ENCODE data around the gene ENO4.

The ENO4 gene

DNA sequence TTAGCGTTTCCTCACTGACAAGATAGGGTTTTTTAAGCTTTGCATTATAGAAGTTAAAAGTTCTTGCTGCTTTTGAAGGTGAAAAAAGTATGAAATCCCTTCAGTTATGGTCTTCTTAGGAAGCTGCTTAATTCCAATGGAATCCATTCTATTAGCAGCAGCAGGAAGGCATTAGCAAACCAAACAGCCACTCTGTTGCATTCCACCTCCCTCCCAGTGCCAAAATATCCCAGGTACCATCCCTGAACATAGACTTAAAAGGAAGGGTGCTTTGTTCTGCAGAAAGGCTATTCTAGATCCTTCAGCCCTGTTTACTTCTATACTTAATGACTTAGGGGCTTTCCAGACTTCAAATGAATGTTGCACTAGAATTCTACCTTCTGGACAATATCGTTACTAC, 23.8 kb downstream of the ENO4 start:
- DNase-seq, result no peak

DNA sequence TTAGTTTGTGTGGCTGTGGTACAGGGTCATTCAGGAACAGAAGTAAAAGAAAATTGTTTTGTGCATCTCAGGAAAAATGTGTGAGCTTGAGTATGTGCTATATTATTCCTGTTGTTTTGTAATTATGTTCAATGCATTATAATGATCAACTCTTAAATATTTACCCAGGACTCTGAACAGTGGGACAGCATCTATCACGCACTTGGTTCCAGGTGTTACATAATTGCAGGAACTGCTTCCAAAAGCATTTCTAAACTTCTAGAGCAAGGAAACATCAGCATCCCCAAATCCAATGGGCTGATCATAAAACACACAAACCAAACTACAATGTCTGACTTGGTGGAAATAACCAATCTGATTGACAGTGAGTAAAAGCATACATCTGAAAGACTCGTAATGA, 26.6 kb downstream of the ENO4 start:
- DNase-seq, result no peak

DNA sequence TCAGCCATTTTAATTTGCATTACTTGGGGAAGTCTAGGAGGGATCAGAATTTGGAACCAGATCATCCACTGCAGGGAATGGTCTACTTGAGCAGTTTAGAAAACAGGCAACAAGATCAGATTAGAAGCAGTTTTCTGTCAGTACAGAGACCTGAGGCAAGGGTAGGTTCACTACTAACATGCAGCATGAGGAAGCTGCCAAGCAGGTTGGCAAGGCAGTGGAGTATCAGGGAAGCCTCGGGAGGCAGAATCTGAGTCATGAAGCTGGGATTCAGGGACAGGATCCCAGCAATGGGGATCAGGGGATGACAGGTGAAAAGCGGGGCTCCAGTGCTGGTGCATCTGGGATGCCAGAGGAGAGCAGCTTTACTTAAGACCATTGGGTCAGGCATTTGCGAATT, 28.1 kb downstream of the ENO4 start:
- DNase-seq, result no peak

DNA sequence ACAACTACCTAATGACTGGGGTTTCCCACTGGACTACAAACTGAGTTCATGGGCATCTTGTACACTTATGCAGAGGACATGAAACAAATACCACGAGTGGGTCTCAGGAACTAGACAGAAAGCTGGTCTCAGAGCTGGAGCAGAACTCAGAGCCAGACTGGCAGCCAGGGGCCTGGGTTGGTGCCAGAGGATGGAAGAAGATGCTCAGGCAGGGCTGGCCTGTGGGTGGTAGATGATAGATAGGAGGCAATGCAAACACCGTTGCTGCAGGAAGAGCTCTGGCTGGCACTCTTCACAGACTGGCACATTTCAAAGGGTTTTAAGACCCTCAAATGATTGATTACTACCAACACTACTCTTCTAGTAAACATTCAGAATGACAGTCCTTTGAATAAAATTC, 28.8 kb downstream of the ENO4 start:
- no peak for DNase-seq

DNA sequence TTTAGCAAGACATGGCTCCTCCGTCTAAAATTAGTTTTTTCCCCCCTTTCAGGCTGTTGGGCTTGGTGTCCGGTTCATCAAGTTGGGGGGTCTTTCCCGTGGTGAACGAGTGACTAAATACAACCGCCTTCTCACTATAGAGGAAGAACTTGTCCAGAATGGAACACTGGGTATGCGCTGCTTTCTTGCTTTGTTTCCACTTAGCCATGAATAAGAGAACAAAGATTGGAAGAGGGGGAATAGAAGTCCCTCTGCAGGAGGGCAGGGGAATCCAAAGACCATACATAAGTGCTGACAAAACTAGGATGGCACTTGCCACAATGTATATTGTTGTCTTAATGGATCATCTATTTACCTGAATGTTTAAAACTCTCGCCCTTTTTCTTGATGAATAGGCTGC, 30.5 kb downstream of the ENO4 start:
- DNase-seq, result no peak

DNA sequence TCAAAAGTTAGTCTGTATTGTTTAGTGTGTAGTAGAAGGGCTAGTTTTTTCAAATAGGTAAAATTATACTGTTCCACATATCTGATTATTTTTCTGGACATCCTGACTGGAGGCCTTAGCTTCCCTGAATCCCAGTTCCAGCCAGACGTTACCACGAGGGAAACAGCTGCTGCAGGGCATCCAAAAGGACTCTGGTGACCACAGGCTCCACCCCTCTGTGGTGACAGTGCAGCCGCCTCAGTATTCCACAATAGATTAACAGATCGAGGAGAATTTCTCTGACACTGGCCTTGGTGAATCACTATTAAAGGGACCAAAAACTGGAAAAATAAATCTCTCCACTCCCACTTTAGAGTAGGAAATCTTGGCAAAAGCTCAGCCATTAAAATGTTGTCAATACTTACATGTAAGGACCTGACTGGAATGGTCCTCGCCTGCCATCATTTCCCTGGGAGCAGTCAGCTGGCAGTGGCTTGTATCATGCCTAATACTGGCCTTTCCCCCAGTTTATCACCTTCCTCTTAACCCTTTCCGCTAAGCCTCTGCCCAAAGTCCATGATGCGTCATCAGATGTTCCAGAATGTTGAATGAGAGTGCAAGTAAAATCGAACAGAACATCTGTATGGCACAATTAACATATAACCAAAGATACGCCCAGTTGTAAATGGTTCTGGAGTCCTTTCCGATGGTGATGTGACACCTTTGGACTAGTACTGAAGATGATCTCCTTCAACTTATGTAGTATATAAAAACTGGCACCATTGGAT, 31.6 kb downstream of the ENO4 start:
- no peak for DNase-seq

DNA sequence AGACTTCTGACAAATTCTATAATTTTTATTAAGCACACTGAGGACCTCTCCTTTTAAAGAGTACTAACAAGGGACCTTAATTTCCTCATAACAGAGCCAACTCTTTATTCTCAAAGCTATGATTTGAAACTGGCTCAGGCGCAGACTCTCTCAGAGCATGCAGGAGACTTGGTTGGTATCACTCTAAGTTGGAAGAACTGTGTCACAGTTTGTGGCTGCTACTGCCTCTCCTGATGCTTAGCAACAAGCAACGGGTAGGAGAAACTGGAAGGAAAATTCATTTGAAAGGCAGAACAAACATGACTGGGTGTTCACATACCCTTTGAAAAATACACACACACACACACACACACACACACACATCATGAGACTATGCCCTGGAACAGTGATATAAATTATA, 33.3 kb downstream of the ENO4 start:
- DNase-seq, result no peak

DNA sequence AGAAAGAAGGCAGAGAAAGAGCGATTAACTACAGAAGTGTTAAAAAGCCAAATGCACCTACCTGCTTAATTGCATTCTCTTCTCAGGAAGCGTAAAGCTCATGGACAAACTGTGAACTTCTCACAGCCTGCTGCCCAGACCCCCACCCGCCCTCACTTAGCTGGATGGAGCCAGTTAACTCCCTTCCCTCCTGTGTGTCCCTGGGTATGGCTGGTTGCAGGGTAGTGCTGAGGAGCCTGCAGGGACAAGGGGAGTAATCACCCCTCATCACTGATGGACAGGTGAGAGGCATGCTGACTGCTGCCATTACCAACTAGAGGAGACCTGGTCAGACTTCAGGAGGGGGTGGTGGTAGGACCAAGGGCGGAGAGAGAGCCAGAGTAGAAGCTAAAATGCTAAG, 37.5 kb downstream of the ENO4 start:
- no peak for DNase-seq

DNA sequence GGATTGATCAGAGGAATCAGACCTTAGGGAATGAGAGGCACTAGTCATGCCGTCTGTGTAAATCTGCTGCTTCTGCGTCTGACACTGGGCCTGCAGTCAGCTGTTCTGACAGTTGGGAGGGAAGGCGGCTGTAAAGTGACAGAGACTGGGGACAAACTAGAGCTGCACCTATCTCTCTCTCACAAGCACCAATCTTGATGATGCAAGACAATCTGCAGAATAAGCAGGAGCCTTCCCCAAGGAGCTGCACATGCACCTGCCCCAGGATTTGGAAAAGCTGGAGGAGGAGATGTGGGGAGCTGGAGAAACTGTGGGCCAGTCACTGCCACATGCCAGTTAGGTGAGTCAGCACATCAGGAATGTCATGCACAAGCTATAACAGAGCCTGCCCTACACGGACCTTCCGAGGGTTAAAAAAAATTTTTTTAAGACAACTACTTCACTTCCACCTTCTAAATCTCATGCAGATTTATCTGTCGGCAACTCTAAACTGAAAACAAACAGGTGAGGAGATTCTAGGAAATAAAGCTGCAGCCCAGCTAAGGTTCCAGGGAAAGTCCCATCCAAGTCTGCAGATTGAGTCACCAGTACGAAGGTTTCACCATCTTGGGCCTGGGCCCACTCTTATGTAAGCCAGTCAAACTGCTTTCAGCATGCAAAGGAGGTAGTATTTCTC, 39.2 kb downstream of the ENO4 start:
- DNase-seq, result no peak

DNA sequence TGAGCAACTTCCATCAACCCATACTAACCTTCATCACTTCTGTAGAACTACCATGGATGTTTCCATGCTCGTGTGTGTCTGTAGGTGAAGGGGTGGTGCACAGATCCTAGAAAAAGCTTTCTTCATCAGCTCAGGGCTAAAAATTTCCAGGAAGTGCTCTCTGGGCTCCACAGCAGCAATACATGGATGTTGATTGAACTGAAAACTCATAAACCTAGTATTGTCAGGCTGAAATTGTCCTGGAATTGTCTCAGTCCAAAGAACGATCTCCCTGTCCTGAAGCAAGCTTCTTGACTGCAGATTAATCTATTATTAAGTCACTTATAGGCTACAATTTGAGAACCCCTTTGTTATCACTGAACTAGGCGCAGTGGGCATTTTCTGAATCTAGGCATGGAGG, 39.8 kb downstream of the ENO4 start:
- no peak for DNase-seq

DNA sequence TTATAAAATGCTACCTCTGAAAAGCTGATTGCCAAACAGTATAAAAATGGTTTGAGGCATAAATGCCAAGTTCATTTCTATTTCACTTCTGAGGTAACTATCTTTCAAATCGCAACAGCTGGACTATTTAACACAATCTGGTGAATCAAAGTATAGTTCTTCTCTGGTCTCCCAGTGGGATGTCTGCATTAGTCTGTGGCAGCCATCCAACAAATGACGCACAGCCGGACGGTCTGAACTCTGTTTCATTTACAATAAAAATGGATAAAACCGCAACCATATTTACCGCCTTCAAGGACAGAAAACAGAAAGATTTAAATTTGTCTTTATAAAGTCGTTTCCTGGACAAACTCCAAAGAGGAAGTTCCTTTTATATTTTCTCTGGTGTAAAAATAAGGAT, 41.9 kb downstream of the ENO4 start:
- DNase-seq, result no peak

DNA sequence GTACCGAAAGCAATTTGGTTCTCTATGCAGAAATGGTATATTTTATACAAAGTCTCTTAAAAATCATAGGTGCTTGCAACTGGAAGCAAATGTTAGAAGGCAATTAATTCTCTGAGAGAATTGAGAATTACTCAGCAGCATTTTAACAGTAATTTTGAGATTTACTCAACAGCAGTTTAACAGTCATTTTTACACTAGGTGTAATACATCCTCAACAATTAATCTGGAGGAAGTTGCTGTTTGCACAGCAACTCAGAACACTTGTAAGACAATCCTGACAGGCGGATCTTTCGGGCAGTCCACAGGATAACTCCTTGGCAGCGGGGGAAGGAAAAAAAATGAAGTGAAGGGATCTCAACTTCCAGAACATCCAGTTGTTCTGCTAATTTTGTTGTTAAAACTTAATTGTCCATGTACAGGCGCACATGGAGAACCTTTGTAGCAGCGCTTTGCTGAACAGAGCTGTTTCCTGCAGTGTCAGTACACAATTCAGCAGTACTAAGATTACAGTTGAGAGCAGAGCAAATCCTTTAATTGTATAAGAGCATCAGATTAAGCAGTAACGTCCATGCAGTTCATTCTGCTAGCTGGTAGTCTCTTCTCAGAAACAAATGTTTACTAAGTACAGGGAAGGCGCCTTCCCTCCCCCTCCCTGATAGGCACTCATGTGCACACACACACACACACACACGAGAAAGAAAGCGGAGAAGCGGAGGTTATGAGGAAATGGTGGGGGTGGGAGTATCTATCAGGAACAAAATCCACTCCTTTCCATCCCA, 43.8 kb downstream of the ENO4 start:
- DNase-seq, result no peak

DNA sequence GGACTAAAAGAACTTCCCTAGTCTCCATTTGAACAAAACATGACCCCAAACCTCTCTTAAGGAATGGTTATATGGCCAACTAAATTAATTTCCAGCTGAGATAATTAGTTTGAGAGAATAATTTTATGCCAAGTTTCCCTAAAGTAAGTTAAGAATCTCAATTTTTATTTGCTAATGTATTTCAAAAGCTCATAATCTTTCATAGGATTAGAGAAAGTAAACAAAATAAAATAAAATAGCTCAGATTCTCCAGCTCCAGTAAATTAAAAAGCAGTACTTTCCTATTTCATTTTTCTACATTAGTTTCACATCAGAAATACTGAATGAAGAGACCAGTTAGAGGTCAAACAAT, 44.4 kb downstream of the ENO4 start:
- DNase-seq, result no peak

DNA sequence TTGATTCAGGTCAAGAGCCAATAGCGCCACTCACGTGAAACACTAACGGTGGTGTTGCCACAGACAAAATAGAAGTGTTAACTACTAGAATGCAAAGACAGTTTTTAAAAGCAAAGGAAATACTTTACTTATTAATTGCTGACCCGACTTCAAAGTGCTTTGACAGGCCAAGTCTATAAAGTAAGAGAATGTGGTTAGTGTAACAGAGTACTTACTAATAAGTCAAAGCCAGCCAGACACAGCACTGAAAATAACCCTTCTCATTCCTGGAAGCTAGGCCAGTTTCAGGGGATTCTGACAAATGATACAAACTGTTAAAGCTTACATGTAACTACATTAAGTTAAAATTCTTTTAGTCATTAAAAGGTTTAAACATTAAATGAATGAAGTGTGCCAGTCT, 50.3 kb downstream of the ENO4 start:
- no peak for DNase-seq

DNA sequence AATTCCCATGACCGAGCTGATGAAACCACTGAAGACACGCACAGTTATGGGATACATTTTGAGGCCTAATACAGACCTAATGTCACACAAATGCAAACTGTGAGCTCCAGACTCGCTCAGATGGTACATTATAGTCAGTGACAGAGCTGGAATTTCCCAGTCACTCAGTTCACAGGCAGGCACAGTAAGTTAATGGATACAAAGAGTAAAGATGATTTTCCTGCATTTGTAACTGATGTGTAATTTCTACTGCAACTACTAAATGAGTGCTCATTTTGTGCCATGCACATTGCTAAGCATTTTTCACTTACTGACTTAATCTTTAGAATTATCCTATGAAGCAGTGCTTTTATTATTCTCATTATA, 56.5 kb downstream of the ENO4 start:
- DNase-seq, result no peak

DNA sequence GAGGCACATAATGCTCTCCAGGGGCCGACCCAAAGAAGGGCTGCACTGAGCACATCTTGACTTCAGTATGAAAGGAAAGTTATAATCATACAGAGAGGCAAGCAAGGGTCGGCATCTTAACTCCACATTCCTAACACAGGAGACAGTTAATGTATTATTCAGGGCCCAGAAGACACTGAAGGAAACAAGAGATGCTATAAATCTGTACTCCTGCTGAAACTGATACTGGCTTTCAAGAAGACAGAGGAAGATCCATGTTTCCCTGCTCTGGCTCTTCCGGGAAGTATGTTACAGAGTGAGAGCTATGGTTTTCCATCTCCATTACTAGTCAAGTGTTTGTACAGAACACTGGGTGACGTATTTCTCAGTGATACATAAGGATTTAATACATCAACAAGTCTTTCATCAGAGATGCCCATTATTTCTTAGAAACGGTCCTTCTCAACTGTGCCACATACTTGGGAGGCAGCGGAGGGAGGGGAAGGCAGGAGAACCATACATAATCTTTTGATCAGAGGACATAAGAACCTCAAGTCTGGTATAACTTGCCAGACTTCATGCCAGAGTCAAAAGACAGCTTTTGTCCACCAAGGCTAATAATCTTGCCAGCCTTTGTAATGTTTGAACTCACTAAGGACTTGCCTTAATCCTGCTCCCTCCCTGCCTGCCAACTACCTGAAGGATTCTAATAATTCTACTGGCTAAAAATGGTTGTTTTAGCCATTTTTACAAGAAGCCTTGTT, 58.1 kb downstream of the ENO4 start:
- DNase-seq, result no peak

DNA sequence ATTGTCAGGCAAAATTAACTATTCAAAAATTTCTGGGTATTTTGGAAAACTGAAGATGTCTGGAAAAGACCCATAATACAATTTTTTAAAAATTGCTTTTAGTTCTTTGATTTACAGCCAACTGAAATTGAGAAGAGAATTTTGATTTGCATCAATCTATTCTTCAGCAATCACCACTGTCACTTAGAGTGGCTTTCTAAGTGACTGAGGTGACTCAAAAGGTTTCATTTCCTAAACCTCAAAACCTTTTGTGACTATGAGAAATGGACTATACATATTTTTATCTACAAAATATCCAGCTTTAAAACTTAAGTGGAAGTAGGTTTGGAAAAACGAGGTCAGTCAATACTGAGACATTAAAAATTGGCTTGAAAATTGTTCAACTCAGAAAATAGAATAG, 60.0 kb downstream of the ENO4 start:
- DNase-seq, result no peak

DNA sequence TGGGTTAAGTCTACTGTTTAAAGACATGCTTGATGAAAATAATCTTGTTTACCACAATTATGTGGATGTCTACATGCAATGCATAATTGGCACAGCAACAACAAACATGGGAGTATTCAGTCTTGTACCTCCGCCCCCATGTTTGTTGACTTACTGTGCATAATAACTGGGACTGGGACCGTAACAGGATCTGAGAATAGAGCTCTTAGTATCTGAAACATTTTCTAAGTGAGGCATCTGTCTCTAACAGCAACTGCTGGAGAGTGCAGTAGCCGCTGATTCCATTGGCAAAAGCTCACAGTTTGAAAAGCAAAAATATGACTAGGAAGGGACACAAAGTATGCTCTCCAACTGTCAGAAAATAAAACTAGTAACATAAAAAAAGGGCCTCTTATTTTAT, 61.6 kb downstream of the ENO4 start:
- no peak for DNase-seq

DNA sequence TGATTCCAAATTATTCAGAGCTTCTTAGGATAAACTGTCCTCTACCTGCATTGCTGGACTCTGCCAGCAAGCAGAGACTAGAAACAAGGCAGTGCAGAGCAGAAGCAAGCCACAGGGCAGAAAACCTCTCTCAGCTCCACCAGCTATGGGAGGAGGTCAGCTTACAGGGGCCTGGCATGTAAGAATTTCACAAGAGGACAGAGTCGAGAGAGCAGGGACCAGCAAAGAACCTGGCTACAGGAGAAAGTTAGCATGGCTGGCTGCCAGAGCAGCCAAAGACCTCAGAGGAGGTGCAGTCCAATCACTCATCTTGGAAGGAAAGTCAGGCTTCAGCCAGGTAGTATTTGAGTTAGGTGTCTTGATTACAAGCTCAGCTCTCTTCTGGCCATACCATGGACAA, 62.9 kb downstream of the ENO4 start:
- no peak for DNase-seq

DNA sequence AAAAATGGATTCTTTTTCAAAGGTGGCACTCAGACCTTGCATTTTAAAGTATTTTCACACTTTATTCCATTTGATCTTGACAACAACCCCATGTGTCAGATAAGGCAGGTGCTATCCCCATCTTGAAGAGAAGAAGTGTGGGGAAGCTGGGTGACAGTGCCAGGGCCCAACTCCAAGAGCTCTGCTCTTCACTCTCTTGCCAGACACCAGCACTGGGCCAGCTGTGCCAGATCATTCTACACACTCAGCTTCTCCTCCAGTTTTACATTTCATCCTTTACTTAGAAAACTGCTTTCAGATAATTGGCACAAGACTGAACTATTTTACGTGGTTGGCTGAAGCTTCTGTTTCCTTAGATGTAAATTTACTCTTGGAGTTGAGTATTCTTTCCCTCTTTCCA, 64.4 kb downstream of the ENO4 start:
- DNase-seq, result no peak

DNA sequence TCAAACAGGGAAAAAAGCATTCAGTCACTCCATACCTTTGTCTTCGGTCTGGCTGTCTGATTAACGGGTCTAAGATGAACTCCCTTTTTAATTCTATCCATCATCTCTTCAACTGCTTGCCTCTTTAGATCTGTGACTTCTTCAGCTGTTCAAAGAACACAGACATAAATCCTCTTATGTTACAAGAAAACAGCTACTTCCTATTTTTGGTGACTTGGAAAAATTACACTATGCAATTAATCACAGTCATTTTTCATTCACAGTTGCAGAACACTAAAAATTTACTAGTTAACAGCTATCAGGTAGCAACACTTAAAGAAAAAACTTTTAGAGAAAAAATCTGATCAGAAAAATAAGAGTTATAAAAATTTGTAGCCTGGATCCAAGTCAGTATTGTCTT, 66.0 kb downstream of the ENO4 start:
- DNase-seq, result no peak

DNA sequence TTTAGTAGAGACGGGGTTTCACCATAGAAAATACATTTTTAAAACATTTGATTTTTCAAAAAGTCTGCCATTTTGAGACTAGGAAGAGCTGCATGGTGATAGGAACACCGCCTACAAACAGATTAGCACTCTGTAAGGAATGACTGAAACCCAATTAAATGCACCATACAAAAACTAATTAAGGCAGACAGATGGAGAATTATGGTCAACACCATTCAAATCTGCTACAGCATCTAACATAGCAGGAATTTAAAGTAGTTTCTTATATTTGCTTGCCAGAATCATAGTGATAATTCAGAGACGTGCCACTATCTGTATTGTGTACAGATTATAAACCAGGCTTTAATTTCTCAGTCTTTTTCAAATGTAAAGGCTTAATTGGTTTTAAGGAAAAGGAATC, 68.2 kb downstream of the ENO4 start:
- DNase-seq, result no peak

DNA sequence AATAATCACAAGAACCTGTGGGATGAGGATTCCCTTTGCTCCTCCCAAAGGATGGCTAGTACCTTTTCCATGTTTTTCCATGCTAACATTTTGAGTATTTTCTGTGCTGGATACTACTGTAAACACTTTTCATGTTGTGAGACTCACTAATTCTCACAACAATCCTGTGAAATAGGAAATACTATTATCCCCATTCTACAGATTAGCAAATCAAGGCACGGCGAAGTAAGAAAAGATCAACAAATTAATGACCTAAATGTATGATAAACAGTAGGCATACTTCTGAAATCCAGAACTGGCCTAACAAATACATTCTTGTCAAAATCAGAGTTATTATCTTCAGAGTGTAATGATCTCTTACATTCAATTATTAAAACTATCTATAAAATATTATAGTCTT, 69.3 kb downstream of the ENO4 start:
- DNase-seq, result no peak

DNA sequence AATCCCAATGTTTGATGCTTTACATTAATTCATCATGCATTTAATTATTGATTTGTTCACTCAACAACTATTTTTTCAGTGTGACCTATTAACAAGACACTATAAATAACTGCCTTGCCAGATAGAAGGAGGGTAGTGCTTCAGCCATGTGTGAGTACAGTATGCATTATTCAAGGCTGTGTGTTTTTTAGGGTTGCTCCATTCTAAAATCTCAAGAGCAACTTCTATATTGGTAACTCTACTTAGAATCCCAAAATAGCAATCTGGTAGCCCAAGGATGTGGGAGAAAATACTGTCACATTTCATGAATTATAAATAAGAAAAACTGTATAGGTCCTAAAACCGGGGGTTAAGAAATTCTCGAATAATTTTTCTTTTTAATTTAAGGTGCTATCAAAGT, 69.9 kb downstream of the ENO4 start:
- no peak for DNase-seq

Data from CD4-positive, alpha-beta T cell treated with Interleukin-4 for 1 hour (primary cell).